OCI-LY3 (cell line): ENCODE data around the gene ADAMTS19.
A peak's percentile ranks its signal among the peaks of the same experiment; 100 is the strongest.

Source experiments
- H2AFZ ChIP-seq: fragments of 200-600, 300-600 bp; shearing (Covaris generic); 2 replicates; pipeline ENCODE4 v1.6.0; 2014; ENCODE audit warnings: antibody characterized with exemption, low read depth, low read length
- H3K27ac ChIP-seq: fragments of 200-600, 300-600 bp; sonication (generic); 2 replicates; pipeline ENCODE4 v1.5.1; 2014; ENCODE audit warnings: mild to moderate bottlenecking, low read length, moderate library complexity, mixed read lengths
- H3K27me3 ChIP-seq: fragments of 200-600, 300-600 bp; sonication (generic); 2 replicates; pipeline ENCODE4 v1.6.1; 2014; ENCODE audit warnings: low read depth, low read length, mixed read lengths
- H3K36me3 ChIP-seq: fragments of 200-600, 300-600 bp; sonication (generic); replicated peaks from 2 replicates; pipeline ENCODE3; 2014; ENCODE audit warnings: low read depth, low read length, mixed read lengths
- H3K4me1 ChIP-seq: fragments of 300-600, 200-600 bp; sonication (generic); 2 replicates; pipeline ENCODE4 v1.6.1; 2014; ENCODE audit warnings: low read length, mixed read lengths
- H3K4me2 ChIP-seq: fragments of 200-600, 300-600 bp; sonication (generic); 2 replicates; pipeline ENCODE4 v1.6.1; 2014; ENCODE audit warnings: low read length, mixed read lengths
- H3K4me3 ChIP-seq: fragments of 300-600, 200-600 bp; sonication (generic); 2 replicates; pipeline ENCODE4 v1.5.1; 2014; ENCODE audit warnings: antibody characterized with exemption, mild to moderate bottlenecking, low read length, moderate library complexity
- H3K79me2 ChIP-seq: fragments of 300-600, 200-600 bp; shearing (Covaris generic); 2 replicates; pipeline ENCODE4 v1.6.1; 2014; ENCODE audit warnings: mild to moderate bottlenecking, low read length, mixed read lengths
- H3K9ac ChIP-seq: fragments of 300-600, 200-600 bp; shearing (Covaris generic); 2 replicates; pipeline ENCODE4 v1.6.0; 2014; ENCODE audit warnings: mild to moderate bottlenecking, low read length, moderate library complexity
- H3K9me3 ChIP-seq: fragments of 200-600, 300-600 bp; shearing (Covaris generic); 2 replicates; pipeline ENCODE4 v1.6.1; 2014; ENCODE audit warnings: low read length, mixed read lengths; ENCODE audit not compliant: insufficient read depth
- H4K20me1 ChIP-seq: fragments of 200-600, 300-600 bp; sonication (generic); 2 replicates; pipeline ENCODE4 v1.6.1; 2016; ENCODE audit warnings: low read length, mixed read lengths; ENCODE audit not compliant: insufficient read depth
- EZH2phosphoT487 ChIP-seq: fragments of 200-600 bp; shearing (Covaris generic); IDR thresholded peaks from 2 replicates; pipeline ENCODE4 v1.6.1; 2018; ENCODE audit warnings: antibody characterized with exemption, mixed run types, low read depth
- TF ChIP-seq, protein P1 (sequence below): fragments of 200-600, 300-600 bp; sonication (generic); IDR thresholded peaks from 2 replicates; pipeline ENCODE4 v1.5.1; 2014; ENCODE audit warnings: antibody characterized with exemption, low read length, low read depth

The ADAMTS19 gene

DNA sequence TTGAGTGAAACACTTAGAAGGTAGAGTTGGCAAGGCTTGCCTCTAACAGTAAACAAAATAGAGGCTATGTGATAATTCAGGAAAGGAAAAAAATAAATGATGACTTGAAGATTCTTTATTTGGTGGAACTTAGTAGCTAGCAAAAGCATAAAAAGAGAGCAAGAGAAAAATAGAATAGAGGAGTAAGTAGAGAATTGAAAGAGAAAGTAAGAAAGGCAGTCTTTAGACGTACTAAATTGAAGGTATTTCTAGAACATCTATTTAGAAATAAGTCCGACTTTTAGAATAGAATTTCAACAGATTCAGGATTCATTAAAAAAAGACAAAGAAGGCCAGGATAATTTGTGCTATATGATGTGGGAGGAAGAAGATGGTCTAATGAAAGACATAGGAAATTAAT is 159.7 kb downstream of the ADAMTS19 start:
- H3K36me3 ChIP-seq: no peaks in the 10 kb centered on the region
- no peaks in the 10 kb centered on the region for H4K20me1 ChIP-seq
- no peaks in the 10 kb centered on the region for H3K9me3 ChIP-seq
- 0 out of 2 replicates have a peak overlapping the region, but pooled peaks have one; percentile 30 for H2AFZ ChIP-seq
- H3K4me3 ChIP-seq: no peak overlapping the region
- no peak overlapping the region for H3K27ac ChIP-seq
- TF ChIP-seq, protein P1, sequence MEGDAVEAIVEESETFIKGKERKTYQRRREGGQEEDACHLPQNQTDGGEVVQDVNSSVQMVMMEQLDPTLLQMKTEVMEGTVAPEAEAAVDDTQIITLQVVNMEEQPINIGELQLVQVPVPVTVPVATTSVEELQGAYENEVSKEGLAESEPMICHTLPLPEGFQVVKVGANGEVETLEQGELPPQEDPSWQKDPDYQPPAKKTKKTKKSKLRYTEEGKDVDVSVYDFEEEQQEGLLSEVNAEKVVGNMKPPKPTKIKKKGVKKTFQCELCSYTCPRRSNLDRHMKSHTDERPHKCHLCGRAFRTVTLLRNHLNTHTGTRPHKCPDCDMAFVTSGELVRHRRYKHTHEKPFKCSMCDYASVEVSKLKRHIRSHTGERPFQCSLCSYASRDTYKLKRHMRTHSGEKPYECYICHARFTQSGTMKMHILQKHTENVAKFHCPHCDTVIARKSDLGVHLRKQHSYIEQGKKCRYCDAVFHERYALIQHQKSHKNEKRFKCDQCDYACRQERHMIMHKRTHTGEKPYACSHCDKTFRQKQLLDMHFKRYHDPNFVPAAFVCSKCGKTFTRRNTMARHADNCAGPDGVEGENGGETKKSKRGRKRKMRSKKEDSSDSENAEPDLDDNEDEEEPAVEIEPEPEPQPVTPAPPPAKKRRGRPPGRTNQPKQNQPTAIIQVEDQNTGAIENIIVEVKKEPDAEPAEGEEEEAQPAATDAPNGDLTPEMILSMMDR: no peak
- no peak for TF ChIP-seq EZH2phosphoT487
- H3K79me2 ChIP-seq: no peaks in the 10 kb centered on the region
- H3K9ac ChIP-seq: no peak overlapping the region
- peak overlapping the region; percentile 48 for H3K4me2 ChIP-seq
- no peaks in the 10 kb centered on the region for H3K27me3 ChIP-seq
- H3K4me1 ChIP-seq: 0 out of 2 replicates have a peak, but pooled peaks cover 3% of the 10 kb centered on the region

DNA sequence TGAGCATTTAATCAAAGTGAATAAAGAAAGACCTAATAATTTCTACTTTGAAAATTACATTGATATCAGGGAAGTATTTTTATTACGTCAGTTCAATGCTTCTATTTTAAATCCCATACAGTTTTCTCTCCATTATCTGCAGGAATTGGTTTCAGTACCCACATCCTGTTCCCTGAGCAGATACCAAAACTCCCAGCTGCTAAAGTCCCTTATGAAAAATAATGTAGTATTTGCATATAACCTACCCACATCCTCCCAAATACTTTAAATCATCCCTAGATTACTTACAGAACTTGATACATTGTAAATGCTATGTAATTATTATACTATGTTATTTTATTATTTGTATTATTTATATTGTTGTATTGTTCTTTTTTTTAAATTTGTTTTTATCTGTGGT is 162.4 kb downstream of the ADAMTS19 start:
- no peak overlapping the region for H3K4me3 ChIP-seq
- H3K4me1 ChIP-seq: 0 out of 2 replicates have a peak, but pooled peaks cover 3% of the 10 kb centered on the region
- H3K27ac ChIP-seq: no peak overlapping the region
- H3K79me2 ChIP-seq: no peaks in the 10 kb centered on the region
- no peak overlapping the region for H2AFZ ChIP-seq
- H3K9me3 ChIP-seq: no peaks in the 10 kb centered on the region
- H3K4me2 ChIP-seq: no peak overlapping the region
- no peaks in the 10 kb centered on the region for H4K20me1 ChIP-seq
- H3K9ac ChIP-seq: no peak overlapping the region
- no peaks in the 10 kb centered on the region for H3K27me3 ChIP-seq
- TF ChIP-seq EZH2phosphoT487: no peak
- TF ChIP-seq, protein P1: no peak
- H3K36me3 ChIP-seq: no peaks in the 10 kb centered on the region

DNA sequence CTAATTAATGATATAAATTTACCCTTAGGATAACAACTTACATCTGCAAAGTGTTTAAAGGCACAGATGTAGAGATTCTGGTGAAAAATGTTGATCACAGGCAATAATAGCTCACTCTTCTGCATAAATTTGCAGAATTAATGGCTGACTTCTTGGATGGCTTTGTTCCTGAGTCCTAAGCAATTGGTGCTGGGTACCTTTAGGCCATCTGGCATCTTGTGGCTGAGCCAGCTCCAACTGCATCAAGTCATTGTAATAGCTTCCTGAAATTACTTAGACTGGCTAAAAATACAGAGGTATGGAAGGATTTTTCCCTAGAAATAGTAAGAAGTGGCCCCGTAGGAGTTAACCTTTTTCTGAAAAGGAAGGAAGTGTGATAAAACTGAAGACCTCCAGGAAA is 169.5 kb downstream of the ADAMTS19 start:
- TF ChIP-seq, protein P1: no peak
- TF ChIP-seq EZH2phosphoT487: no peak
- Histone ChIP-seq H3K36me3 (no peaks in the 10 kb centered on the region), H3K4me3 (no peak overlapping the region), H3K9ac (no peak overlapping the region), H3K9me3 (no peaks in the 10 kb centered on the region), H3K27ac (no peak overlapping the region), H3K4me2 (no peak overlapping the region), H3K79me2 (no peaks in the 10 kb centered on the region), H3K4me1 (no peaks in the 10 kb centered on the region), H2AFZ (no peak overlapping the region), H4K20me1 (no peaks in the 10 kb centered on the region), H3K27me3 (no peaks in the 10 kb centered on the region)

DNA sequence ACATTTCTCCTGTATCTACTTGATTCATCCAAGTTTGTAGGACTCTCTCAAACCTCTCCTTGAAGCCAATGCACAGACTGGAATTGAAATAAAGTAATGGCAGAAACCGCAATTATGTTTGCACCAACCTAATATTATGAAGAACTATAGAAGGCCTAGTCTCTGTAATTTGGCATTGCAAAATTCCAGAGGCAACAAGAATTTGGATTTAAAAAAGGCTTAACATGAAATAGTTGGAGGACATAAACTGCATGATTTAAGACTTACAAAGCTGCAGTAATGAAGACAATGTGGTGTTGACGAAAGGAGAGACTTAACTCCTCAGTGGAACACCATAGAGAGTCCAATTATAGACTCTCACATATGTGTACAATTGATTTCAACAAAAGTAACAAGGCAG is 170.0 kb downstream of the ADAMTS19 start:
- Histone ChIP-seq H3K27me3 (no peaks in the 10 kb centered on the region), H3K36me3 (no peaks in the 10 kb centered on the region), H3K9ac (no peak overlapping the region), H3K4me1 (no peaks in the 10 kb centered on the region), H3K27ac (no peak overlapping the region), H3K9me3 (no peaks in the 10 kb centered on the region), H3K4me2 (no peak overlapping the region), H3K4me3 (no peak overlapping the region), H3K79me2 (no peaks in the 10 kb centered on the region), H4K20me1 (no peaks in the 10 kb centered on the region), H2AFZ (no peak overlapping the region)
- TF ChIP-seq, protein P1: no peak
- no peak for TF ChIP-seq EZH2phosphoT487
